Mesodermal cell (in vitro differentiated cells): ENCODE data around the gene EPG5.

ENCODE experiments used
- H3K27ac ChIP-seq: 2 replicates; pipeline ENCODE4 v1.7.0; 2013; ENCODE audit warnings: mild to moderate bottlenecking, low read depth, low read length, moderate library complexity; ENCODE audit not compliant: severe bottlenecking
- H3K36me3 ChIP-seq: 2 replicates; pipeline ENCODE4 v1.7.1; 2013; ENCODE audit warnings: mild to moderate bottlenecking, low read length, moderate library complexity; ENCODE audit not compliant: control insufficient read depth, insufficient read depth
- H3K4me1 ChIP-seq: one replicate; pipeline ENCODE4 v1.7.1; 2013; ENCODE audit warnings: mild to moderate bottlenecking, low read length; ENCODE audit not compliant: insufficient read depth, control insufficient read depth, poor library complexity, severe bottlenecking
- H3K4me3 ChIP-seq: 2 replicates; pipeline ENCODE4 v1.7.0; 2013; ENCODE audit warnings: low read length, control low read depth, mild to moderate bottlenecking; ENCODE audit not compliant: insufficient read depth, poor library complexity, severe bottlenecking; ENCODE audit errors: extremely low read depth
- H3K9me3 ChIP-seq: 2 replicates; pipeline ENCODE4 v1.7.1; 2013; ENCODE audit warnings: mild to moderate bottlenecking, low read length, moderate library complexity; ENCODE audit not compliant: control insufficient read depth
- WGBS, 2 experiments: methylation state at CpG; one replicate each; pipeline ENCODE4 v1.1.5; 2013; ENCODE audit warnings: missing lambda C conversion rate in 2 of 2; ENCODE audit not compliant: insufficient coverage in 2 of 2; 5-methylcytosine and 5-hydroxymethylcytosine counted together

The EPG5 gene

DNA sequence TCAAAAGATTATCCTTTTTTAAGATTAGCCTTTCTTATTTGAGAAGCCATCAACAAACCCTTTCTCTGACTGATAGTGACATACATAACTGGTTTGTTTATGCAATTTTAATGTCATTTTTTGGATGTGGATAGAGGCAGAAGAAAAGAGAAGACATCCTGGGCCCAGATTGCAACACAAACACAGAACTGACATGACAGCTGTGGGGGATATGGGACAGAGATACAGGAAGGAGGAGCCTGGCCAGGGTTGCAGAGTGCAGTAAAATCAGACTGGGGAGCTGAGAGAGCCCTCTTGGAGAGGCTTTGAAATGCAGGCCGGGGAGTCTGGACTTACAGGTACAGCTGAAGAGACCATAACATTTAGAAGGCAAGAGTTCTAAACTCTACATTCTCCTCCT, 76.5 kb downstream of the EPG5 start:
- Histone ChIP-seq H3K27ac (no peak overlapping the region), H3K4me1 (peaks cover 11% of the 10 kb centered on the region), H3K36me3 (peaks cover 36% of the 10 kb centered on the region), H3K9me3 (no peaks in the 10 kb centered on the region), H3K4me3 (no peak overlapping the region)
- no CpG with 5 or more reads among the region's 1 CpG for WGBS, 2 experiments

DNA sequence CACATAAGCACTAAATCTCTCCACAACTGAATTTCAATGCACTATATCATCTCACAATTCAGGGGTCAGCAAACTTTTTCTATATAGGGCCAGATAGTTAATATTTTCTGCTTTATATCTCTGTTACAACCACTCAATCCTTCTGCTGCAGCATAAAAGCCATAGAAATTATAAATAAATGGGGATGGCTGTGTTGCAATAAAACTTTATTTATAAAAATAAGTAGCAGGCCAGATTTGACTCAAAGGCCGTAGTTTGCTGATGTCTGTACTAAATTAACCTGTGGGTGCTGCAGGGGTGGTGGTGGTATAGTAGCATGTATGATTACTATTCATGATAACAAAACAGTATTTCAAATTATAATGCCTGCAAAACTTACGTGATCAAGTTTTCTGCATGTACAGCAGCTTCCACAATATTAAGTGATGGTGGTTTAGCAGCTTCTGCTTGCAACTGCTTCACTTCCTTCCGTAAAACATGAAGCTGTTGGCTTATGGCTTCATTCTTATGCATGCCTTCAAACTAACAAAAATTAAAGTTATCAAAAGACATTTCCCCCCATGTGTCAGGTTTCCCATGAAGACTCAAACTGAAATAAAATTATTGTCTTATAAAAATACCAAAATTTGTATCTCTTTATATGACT, 77.6 kb downstream of the EPG5 start:
- Histone ChIP-seq H3K4me1 (peaks cover 11% of the 10 kb centered on the region), H3K9me3 (no peaks in the 10 kb centered on the region), H3K36me3 (peaks cover 34% of the 10 kb centered on the region), H3K27ac (no peak overlapping the region), H3K4me3 (no peak overlapping the region)
- WGBS, 2 experiments: 89 to 92% methylated on average over 1 to 2 of the region's 3 CpGs

DNA sequence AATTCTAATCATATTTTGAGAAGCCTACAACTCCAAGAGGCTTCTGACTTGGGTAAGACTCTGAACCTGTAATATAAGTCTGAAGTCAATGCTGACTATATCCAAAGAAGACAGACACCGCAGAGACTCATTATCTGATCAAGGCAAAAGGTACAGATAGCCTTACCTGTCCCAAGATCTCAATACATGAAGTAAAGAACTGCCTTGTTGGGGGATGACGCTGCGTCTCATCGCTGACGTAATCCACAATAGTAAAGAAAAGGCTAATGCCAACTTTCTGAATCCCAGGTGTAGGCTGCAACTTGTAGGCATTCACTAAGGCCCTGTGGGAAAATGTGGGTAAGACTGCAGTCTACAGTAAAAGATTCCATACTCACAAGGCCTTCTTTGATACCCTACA, 79.5 kb downstream of the EPG5 start:
- WGBS, 2 experiments: 83 to 97% methylated on average over 4 to 5 of the region's 5 CpGs
- H3K27ac ChIP-seq: no peak overlapping the region
- H3K36me3 ChIP-seq: peaks cover 45% of the 10 kb centered on the region
- H3K4me3 ChIP-seq: no peak overlapping the region
- peaks cover 11% of the 10 kb centered on the region for H3K4me1 ChIP-seq
- no peaks in the 10 kb centered on the region for H3K9me3 ChIP-seq

DNA sequence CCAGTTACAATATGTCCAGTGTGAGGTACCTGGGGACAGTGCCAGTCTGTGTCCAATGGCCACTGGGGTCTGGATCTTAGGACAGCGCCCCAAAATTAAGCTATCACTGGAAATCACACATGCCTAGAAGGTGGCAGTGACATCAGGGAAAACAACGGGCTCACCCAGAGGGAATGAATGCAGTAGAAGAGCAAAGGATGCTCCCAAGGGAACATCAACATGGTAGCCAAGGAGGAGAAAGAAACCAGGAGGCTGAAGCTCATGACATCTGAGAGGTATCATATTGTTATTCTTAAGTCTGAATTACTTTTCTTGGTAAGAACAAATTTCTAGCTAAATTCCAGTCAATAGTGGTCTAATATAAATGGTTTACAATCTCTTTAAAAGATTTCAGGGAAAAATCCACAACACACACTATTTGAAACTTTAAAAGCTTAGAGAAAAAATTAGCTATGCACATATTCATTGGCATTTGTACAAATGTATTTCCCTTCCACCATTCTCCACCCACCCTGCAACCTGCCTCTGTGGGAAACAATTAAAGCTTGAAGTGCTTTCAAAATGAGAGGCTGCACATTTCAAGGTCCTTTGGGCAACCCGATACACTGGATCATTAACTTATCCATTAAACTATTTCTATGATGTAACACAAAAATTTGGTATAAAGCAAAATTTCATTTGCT, 86.1 kb downstream of the EPG5 start:
- Histone ChIP-seq H3K27ac (no peak overlapping the region), H3K36me3 (peaks cover 39% of the 10 kb centered on the region), H3K4me3 (no peak overlapping the region), H3K9me3 (no peaks in the 10 kb centered on the region), H3K4me1 (no peaks in the 10 kb centered on the region)
- 94 to 100% methylated on average over 2 of the region's 3 CpGs for WGBS, 2 experiments

DNA sequence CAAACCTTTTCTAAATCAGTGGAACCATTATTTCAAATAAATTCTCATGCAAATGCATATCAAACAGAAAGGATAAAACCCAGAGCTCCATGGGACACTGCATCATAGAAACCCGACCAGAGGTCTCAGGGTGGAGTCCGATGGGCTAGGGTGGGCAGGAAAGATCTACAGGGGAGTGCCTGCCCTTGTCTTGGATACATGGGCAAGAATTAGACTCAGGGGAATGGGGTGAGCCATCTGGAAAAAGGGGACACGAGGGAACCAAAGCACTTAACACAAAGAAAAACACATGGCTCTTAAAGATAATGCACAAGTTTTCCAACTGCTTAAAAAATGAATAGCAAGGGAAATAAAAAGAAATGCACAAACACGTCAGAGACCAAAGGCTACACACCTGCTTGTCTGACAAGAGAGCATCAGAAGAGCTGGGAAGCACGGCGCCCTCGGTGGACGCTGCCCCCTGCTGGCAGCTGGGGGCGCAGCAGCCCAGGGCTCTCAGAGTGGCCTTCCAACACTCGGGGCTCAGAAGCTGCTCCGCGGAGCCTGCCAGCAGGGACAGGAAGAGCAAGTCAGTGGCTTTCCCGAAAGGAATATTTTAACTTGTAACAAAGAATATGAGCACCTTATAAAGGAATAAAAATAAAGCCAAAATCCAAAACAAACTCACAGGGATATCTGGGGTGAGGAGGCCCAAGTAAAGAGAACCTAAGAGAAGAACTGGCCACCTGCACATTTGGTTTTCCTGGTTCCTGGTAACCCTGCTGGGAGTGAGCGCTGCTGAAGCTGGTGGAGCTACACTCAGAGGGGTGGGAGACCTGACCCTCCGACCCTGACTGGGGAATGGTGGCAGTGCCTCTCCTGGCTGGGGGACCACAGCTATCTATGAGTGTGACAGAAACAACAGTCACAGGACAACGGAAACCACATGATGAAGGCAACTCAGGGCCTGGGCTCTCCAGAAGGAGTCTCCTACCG, 87.2 kb downstream of the EPG5 start:
- Histone ChIP-seq H3K4me3 (no peak overlapping the region), H3K36me3 (peaks cover 49% of the 10 kb centered on the region), H3K4me1 (no peaks in the 10 kb centered on the region), H3K27ac (no peak overlapping the region), H3K9me3 (peaks cover 6% of the 10 kb centered on the region)
- 40 to 45% methylated on average over 12 to 13 of the region's 17 CpGs for WGBS, 2 experiments

DNA sequence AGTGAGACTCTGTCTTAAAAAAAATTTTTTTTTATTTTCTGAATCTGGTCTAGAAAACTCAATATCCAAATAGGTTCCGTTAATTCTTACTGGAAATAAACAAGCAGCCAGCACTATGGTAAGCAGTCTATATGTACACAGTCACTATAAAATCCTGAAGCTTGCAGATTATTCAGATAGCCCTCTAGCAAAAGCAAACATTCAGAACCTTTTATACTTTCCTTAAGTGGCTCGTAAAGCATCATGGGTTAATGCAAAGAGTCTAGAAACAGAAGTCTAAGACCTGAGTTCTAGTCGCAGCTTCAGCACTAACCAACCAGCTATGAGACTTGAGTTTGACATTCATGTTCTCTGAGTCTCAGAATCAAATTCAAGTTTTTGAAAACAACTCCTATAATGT, 89.7 kb downstream of the EPG5 start:
- no peak overlapping the region for H3K27ac ChIP-seq
- H3K9me3 ChIP-seq: peaks cover 12% of the 10 kb centered on the region
- peaks cover 47% of the 10 kb centered on the region for H3K36me3 ChIP-seq
- no peak overlapping the region for H3K4me3 ChIP-seq
- WGBS, 2 experiments: 98 to 100% methylated on average over 3 of the region's 3 CpGs
- H3K4me1 ChIP-seq: no peaks in the 10 kb centered on the region

DNA sequence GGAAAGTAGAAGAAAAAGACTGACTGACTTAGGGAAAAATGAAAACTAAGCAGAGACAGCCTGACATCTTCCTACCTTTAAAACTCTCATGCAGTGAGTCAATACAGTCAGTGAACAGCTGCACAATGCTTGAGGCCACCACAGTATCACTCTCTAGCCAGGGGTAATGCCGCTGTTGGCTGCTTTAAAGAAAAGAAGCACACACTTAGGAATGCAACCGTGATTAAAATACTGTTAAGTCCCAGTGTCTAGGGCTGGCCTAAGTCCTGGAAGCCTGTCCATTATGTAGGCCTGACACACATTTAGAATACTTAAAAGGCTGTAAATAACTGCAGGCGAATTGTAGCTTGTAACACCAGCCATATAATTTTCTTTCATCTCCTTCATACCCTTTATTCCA, 91.0 kb downstream of the EPG5 start:
- Histone ChIP-seq H3K9me3 (peaks cover 12% of the 10 kb centered on the region), H3K36me3 (peaks cover 47% of the 10 kb centered on the region), H3K27ac (no peak overlapping the region), H3K4me3 (no peak overlapping the region), H3K4me1 (no peaks in the 10 kb centered on the region)
- WGBS, 2 experiments: 94 to 97% methylated on average over 3 of the region's 3 CpGs

DNA sequence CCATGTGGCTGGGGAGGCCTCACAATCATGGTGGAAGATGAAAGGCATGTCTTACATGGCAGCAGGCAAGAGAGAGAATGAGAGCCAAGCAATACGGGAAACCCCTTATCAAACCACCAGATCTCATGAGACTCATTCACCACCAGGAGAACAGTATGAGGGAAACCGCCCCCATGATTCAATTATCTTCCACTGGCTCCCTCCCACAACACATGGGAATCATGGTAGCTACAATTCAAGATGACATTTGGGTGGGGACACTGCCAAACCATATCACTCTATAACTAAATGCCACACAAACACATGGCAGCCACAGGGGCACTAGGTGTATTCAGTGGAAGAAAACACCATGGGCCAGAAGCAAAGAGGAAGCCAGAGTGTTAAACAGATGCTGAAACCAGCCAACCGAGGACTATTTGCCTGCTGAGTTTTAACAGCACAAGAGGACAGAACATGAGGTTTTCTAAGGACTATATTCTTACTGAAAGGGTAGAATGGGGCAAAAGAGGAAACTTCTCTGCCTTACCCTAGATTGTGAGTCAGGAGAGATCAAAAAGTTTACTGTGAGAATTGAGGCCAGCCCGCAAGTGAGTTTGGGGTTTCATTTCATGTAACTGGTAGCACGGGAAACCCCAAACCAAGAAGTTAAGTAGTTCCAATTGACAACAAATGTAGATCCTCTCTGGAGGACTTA, 92.5 kb downstream of the EPG5 start:
- WGBS, 2 experiments: 98 to 100% methylated on average over 2 to 4 of the region's 5 CpGs
- peaks cover 12% of the 10 kb centered on the region for H3K9me3 ChIP-seq
- H3K4me3 ChIP-seq: no peak overlapping the region
- H3K4me1 ChIP-seq: no peaks in the 10 kb centered on the region
- no peak overlapping the region for H3K27ac ChIP-seq
- peaks cover 59% of the 10 kb centered on the region for H3K36me3 ChIP-seq

DNA sequence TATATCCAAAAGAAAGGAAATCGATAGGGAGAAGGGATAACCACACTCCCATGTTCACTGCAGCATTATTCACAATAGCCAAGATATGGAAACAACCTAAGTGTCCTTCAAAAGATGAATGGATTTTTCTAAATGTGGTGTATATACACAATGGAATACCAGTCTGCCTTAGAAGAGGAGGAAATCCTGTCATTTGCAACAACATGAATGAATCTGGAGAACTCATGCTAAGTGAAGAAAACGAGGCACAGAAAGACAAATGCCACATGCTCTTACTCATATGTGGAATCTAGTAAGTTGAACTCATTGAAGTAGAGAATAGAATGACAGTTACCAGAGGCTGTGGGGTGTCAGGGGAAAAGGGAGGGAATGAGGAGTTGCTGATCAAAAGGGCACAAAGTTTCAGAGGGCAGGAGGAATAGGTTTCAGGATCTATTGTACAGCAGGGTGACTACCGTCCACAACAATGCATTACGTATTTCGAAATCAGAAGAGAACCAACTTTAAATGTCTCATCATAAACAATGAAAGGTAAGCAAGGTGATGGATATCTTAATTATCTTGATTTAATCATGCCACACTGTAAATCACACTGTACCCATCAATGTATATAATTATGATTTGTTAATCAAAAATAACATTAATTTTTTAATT, 95.6 kb downstream of the EPG5 start:
- Histone ChIP-seq H3K27ac (no peak overlapping the region), H3K4me3 (no peak overlapping the region), H3K9me3 (peaks cover 12% of the 10 kb centered on the region), H3K4me1 (no peaks in the 10 kb centered on the region), H3K36me3 (peaks cover 63% of the 10 kb centered on the region)
- WGBS, 2 experiments: 86 to 100% methylated on average over 1 of the region's 5 CpGs

DNA sequence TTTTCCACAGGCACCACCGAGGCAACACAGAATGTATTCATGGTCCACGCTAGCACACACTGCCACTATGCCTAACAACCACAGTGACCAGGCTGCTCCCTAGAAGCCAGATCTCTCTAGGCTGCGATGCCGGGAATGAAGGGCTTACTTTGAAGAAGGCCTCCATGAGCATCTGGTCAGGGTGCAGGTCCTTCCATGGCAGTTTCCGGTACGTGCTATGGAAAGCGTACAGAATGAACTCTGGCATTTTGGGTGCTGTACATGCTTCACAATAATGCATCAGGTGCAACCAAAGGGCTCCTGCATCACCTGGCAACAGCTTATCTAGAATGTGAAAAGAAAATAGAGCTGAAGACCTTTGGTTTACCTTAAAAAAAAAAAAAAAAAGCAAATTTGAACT, 96.7 kb downstream of the EPG5 start:
- Histone ChIP-seq H3K9me3 (peaks cover 9% of the 10 kb centered on the region), H3K36me3 (peaks cover 60% of the 10 kb centered on the region), H3K4me1 (no peaks in the 10 kb centered on the region), H3K27ac (no peak overlapping the region), H3K4me3 (no peak overlapping the region)
- 93 to 96% methylated on average over 7 of the region's 7 CpGs for WGBS, 2 experiments
